Osteoblast (primary cell): ENCODE measurements around the gene LRRC59. TPM values are rescaled to one million over a fixed set of nuclear protein-coding genes. Genes with fewer than 3 reads are reported as not detected.
A peak's percentile ranks its signal among the peaks of the same experiment; 100 is the strongest.

ENCODE experiments used
- DNase-seq: peaks from one replicate; pipeline ENCODE4 v3.0.0; 2011; ENCODE audit warnings: low spot score, mixed read lengths; ENCODE audit not compliant: insufficient read length; ENCODE audit errors: missing footprints
- H2AFZ ChIP-seq: 2 replicates; pipeline ENCODE4 v1.6.0; 2011; ENCODE audit warnings: mild to moderate bottlenecking, low read length
- H3K27ac ChIP-seq: 2 replicates; pipeline ENCODE4 v1.5.1; 2011; ENCODE audit warnings: mild to moderate bottlenecking, low read depth, low read length, moderate library complexity
- H3K27me3 ChIP-seq: 2 replicates; pipeline ENCODE4 v1.6.0; 2012; ENCODE audit warnings: mild to moderate bottlenecking, control low read depth, inconsistent platforms, low read length, moderate library complexity; ENCODE audit not compliant: insufficient read depth
- H3K36me3 ChIP-seq: 2 replicates; pipeline ENCODE4 v1.5.1; 2011; ENCODE audit warnings: mild to moderate bottlenecking, low read length, control low read depth, moderate library complexity; ENCODE audit not compliant: insufficient read depth
- H3K4me1 ChIP-seq: 2 replicates; pipeline ENCODE4 v1.5.1; 2011; ENCODE audit warnings: mild to moderate bottlenecking, low read length, control low read depth, moderate library complexity; ENCODE audit not compliant: insufficient read depth
- H3K4me2 ChIP-seq: 2 replicates; pipeline ENCODE4 v1.6.0; 2011; ENCODE audit warnings: mild to moderate bottlenecking, low read length; ENCODE audit not compliant: insufficient read depth
- H3K4me3 ChIP-seq: fragments of 200-600 bp; sonication (generic); 3 replicates; pipeline ENCODE4 v1.5.1; 2012; ENCODE audit warnings: mild to moderate bottlenecking, low read length, inconsistent platforms; ENCODE audit not compliant: insufficient read depth
- H3K79me2 ChIP-seq: 2 replicates; pipeline ENCODE4 v1.6.0; 2012; ENCODE audit warnings: mild to moderate bottlenecking, low read length, control low read depth, inconsistent platforms; ENCODE audit not compliant: insufficient read depth
- H3K9me3 ChIP-seq: 2 replicates; pipeline ENCODE4 v1.5.1; 2011; ENCODE audit warnings: low read depth, low read length, control low read depth
- H4K20me1 ChIP-seq: 2 replicates; pipeline ENCODE4 v1.6.0; 2012; ENCODE audit warnings: mild to moderate bottlenecking, low read length, control low read depth; ENCODE audit not compliant: insufficient read depth
- CTCF ChIP-seq: IDR thresholded peaks from 2 replicates; pipeline ENCODE4 v1.5.1; 2011; ENCODE audit warnings: mild to moderate bottlenecking, low read depth, low read length, moderate library complexity; ENCODE audit errors: extremely low read depth
- total RNA-seq: library from RNA; depleted of rRNA; stranded (reverse); fragments of >200 nt; gene quantifications from 2 replicates; pipeline ENCODE4 v1.2.3, GENCODE V29; 2012

The LRRC59 gene
- total RNA-seq, 1 donor: 121 TPM

GRCh38 chr17:50355701-50356341, 41.5 kb downstream of the LRRC59 start:
- no peaks in the 10 kb centered on the region for H3K27me3 ChIP-seq

GRCh38 chr17:50355336-50355700, 42.0 kb downstream of the LRRC59 start:
- no peak for TF ChIP-seq CTCF

More at GRCh38 chr17:50355701-50356341, 41.5 kb downstream of the LRRC59 start:
- no peak overlapping the region for H3K27ac ChIP-seq
- no peak for TF ChIP-seq CTCF
- H4K20me1 ChIP-seq: peaks cover 50% of the 10 kb centered on the region
- no peak overlapping the region for H2AFZ ChIP-seq
- no peaks in the 10 kb centered on the region for H3K4me1 ChIP-seq
- peaks cover 26% of the 10 kb centered on the region for H3K79me2 ChIP-seq
- H3K4me3 ChIP-seq: no peak overlapping the region
- no peak overlapping the region for H3K4me2 ChIP-seq
- no peaks in the 10 kb centered on the region for H3K9me3 ChIP-seq
- peak; percentile 68 for DNase-seq
- H3K36me3 ChIP-seq: peaks cover 76% of the 10 kb centered on the region

GRCh38 chr17:50354776-50355175, 42.5 kb downstream of the LRRC59 start:
- H4K20me1 ChIP-seq: peaks cover 54% of the 10 kb centered on the region
- no peaks in the 10 kb centered on the region for H3K27me3 ChIP-seq
- no peak overlapping the region for H2AFZ ChIP-seq
- no peak overlapping the region for H3K4me3 ChIP-seq
- DNase-seq: no peak
- no peak for TF ChIP-seq CTCF
- H3K9me3 ChIP-seq: no peaks in the 10 kb centered on the region
- H3K36me3 ChIP-seq: peaks cover 68% of the 10 kb centered on the region
- no peak overlapping the region for H3K4me2 ChIP-seq
- no peak overlapping the region for H3K27ac ChIP-seq
- peaks cover 33% of the 10 kb centered on the region for H3K79me2 ChIP-seq
- H3K4me1 ChIP-seq: no peaks in the 10 kb centered on the region

More at GRCh38 chr17:50355336-50355700, 42.0 kb downstream of the LRRC59 start:
- H3K27me3 ChIP-seq: no peaks in the 10 kb centered on the region
- peaks cover 73% of the 10 kb centered on the region for H3K36me3 ChIP-seq
- no peak overlapping the region for H3K4me3 ChIP-seq
- H4K20me1 ChIP-seq: peaks cover 54% of the 10 kb centered on the region
- H2AFZ ChIP-seq: no peak overlapping the region
- peak; percentile 59 for DNase-seq
- no peaks in the 10 kb centered on the region for H3K4me1 ChIP-seq
- H3K27ac ChIP-seq: no peak overlapping the region
- H3K79me2 ChIP-seq: peaks cover 31% of the 10 kb centered on the region
- no peaks in the 10 kb centered on the region for H3K9me3 ChIP-seq
- no peak overlapping the region for H3K4me2 ChIP-seq

GRCh38 chr17:50354198-50354597, 43.1 kb downstream of the LRRC59 start:
- no peaks in the 10 kb centered on the region for H3K27me3 ChIP-seq
- H2AFZ ChIP-seq: no peak overlapping the region
- no peaks in the 10 kb centered on the region for H3K9me3 ChIP-seq
- peaks cover 39% of the 10 kb centered on the region for H3K79me2 ChIP-seq
- H3K36me3 ChIP-seq: peaks cover 62% of the 10 kb centered on the region
- no peak overlapping the region for H3K27ac ChIP-seq
- H3K4me1 ChIP-seq: peaks cover under 1% of the 10 kb centered on the region
- peaks cover 59% of the 10 kb centered on the region for H4K20me1 ChIP-seq
- no peak overlapping the region for H3K4me3 ChIP-seq
- H3K4me2 ChIP-seq: no peak overlapping the region
- TF ChIP-seq CTCF: no peak
- peak; percentile 64 for DNase-seq
